Activated naive CD8-positive, alpha-beta T cell treated with anti-CD3 and anti-CD28 coated beads, Interleukin-2, amount 10 ng/mL, durations not matched to agents 7 days and 5 days (primary cell): ENCODE measurements around the gene HMOX2. TPM values are rescaled to one million over a fixed set of nuclear protein-coding genes. Genes with fewer than 3 reads are reported as not detected.

Source experiments
- ATAC-seq: fragments of 150-1000 bp; cut with Tn5 transposase; one replicate; pipeline ENCODE4 v1.10.0; 2021; ENCODE audit warnings: low read depth, moderate library complexity
- POLR2A ChIA-PET: fragments of 350-600 bp; sonication (Branson Sonifier 250); formaldehyde crosslinking; loops from one replicate; lab custom pipeline; 2021; ENCODE audit warnings: antibody characterized with exemption; lab: Charles Lee
- DNase-seq: peaks from one replicate; pipeline ENCODE4 v3.0.0; 2021
- H3K27ac Mint-ChIP-seq: one replicate; pipeline ENCODE4 v1.8.0; 2022; ENCODE audit warnings: mild to moderate bottlenecking, mixed read lengths
- H3K27me3 Mint-ChIP-seq: one replicate; pipeline ENCODE4 v1.8.0; 2022; ENCODE audit warnings: mild to moderate bottlenecking, moderate library complexity, mixed read lengths
- H3K36me3 Mint-ChIP-seq: one replicate; pipeline ENCODE4 v1.8.0; 2021; ENCODE audit warnings: mild to moderate bottlenecking, mixed read lengths
- H3K4me1 Mint-ChIP-seq: one replicate; pipeline ENCODE4 v1.8.0; 2021; ENCODE audit warnings: mixed read lengths
- H3K4me3 Mint-ChIP-seq: one replicate; pipeline ENCODE4 v1.8.0; 2022; ENCODE audit warnings: mild to moderate bottlenecking, moderate library complexity, mixed read lengths
- H3K9me3 Mint-ChIP-seq: one replicate; pipeline ENCODE4 v1.8.0; 2021; ENCODE audit warnings: mixed read lengths
- total RNA-seq, 2 experiments: library from RNA; stranded (reverse); gene quantifications; one replicate each; pipeline ENCODE4 v1.2.3, GENCODE V29; 2021

Gene HMOX2
- total RNA-seq: 10 to 100 TPM; 84.5 to 86.9 TPM

DNA sequence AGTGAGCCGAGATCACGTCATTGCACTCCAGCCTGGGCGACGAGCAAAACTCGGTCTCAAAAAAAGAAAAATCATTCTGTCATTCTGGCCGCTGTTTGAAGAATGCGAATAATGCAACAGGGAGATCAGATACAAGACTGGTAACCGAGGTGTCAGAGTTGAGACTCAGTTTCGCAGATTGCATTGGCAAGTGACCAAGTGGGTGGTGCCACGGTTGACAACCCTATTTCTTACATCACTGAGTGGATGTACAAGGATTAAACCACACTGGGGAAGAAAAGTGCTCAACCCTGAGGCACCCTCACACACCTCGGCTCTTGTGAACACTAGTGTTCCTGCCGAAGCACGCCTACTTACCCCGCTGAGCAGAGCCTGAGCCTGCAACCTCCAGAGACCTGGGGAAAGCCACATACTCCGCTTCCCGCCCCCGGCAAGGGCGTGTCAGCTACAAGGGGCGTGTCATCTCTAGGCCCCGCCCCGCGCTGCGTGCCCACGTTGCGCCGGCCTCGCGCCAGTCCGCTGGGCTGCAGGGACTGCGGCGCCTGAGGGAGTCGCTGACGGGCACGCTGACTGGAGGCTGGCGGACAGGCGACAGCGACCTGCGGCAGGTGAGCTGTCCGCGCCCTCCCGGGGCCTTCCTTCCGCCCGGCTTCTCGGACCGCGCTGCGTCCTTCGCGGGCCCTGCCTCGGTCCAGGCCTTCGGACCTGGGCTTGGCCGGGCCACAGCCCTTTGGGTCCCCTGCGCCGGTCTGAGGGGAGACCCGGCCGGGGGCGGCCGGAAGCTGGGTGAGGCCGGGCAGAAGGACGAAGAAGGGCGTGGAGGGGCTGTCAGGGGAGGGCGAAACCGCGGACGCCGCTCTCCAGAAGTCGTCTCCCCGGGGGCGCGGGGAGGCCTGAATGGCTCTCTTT is at the start of gene HMOX2:
TSS of gene HMOX2 (plus strand) at position 519 of the 909 bp plus-strand sequence. CDS start 29,127 bp downstream, outside the sequence.
- peak within 1 kb of the TSS; percentile 95 for H3K4me3 Mint-ChIP-seq
- peaks cover 31% of the 10 kb centered on the region for H3K4me1 Mint-ChIP-seq
- H3K27me3 Mint-ChIP-seq: no peaks in the 10 kb centered on the region
- DNase-seq (peak; percentile 99), ATAC-seq (peak; percentile 78)
- POLR2A ChIA-PET: interaction anchor here (0.6 to 6.6 kb wide), 21 partner anchors 9 to 759 kb away, joined by 3 to 112 read pairs (median 5); partner anchors contain the start of genes CDIP1, CORO7, DNAAF8 and TFAP4
- peak within 1 kb of the TSS; percentile 89 for H3K27ac Mint-ChIP-seq
- H3K9me3 Mint-ChIP-seq: no peaks in the 10 kb centered on the region
- peaks cover 13% of the 10 kb centered on the region for H3K36me3 Mint-ChIP-seq

GRCh38 chr16:4426722-4427372 is 49.4 kb upstream of the HMOX2 start:
- DNase-seq: no peak
- peaks cover 25% of the 10 kb centered on the region for H3K4me1 Mint-ChIP-seq
- POLR2A ChIA-PET: interaction anchor here (0.6 to 4.6 kb wide), 2 partner anchors 11 to 122 kb away, joined by 7 to 30 read pairs; partner anchors contain the start of gene CORO7
- H3K36me3 Mint-ChIP-seq: peaks cover 13% of the 10 kb centered on the region
- no peaks in the 10 kb centered on the region for H3K9me3 Mint-ChIP-seq
- no peak for ATAC-seq
- no peaks in the 10 kb centered on the region for H3K27me3 Mint-ChIP-seq
- peak overlapping the region; percentile 99 for H3K27ac Mint-ChIP-seq
- H3K4me3 Mint-ChIP-seq: peak overlapping the region; percentile 94

DNA sequence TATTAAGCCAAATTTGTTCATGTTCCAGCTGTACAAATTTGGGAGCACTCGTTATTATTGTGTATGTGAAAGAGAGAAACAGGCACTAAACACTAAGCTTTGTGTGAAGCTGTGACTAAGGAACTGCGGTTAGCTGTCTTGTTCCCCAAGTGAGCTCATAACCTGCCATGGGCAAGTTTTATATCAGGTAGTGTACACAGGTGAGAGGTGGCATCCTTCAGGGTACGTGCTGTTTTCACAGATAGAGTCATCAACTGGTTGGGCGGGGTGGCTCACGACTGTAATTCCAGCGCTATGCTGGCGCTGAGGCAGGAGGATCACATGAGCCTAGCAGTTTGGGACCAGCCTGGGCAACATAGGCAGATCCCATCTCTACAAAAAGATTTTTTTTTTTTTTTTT is 47.7 kb upstream of the HMOX2 start:
- Mint-ChIP-seq H3K9me3 (no peaks in the 10 kb centered on the region), H3K4me1 (peaks cover 28% of the 10 kb centered on the region), H3K36me3 (peaks cover 15% of the 10 kb centered on the region), H3K27me3 (no peaks in the 10 kb centered on the region), H3K4me3 (peak overlapping the region; percentile 35), H3K27ac (no peak overlapping the region)
- DNase-seq (no peak), ATAC-seq (no peak)
- POLR2A ChIA-PET: interaction anchor here (0.7 to 4.6 kb wide), 3 partner anchors 10 to 426 kb away, joined by 4 to 30 read pairs (median 6); partner anchors contain the start of gene CORO7

GRCh38 chr16:4431023-4431422 is 45.2 kb upstream of the HMOX2 start:
- ATAC-seq (no peak), DNase-seq (no peak)
- Mint-ChIP-seq H3K9me3 (no peaks in the 10 kb centered on the region), H3K36me3 (peaks cover 21% of the 10 kb centered on the region), H3K27me3 (no peaks in the 10 kb centered on the region), H3K4me3 (no peak overlapping the region), H3K27ac (no peak overlapping the region), H3K4me1 (peaks cover 28% of the 10 kb centered on the region)
- POLR2A ChIA-PET: no interaction called here

DNA sequence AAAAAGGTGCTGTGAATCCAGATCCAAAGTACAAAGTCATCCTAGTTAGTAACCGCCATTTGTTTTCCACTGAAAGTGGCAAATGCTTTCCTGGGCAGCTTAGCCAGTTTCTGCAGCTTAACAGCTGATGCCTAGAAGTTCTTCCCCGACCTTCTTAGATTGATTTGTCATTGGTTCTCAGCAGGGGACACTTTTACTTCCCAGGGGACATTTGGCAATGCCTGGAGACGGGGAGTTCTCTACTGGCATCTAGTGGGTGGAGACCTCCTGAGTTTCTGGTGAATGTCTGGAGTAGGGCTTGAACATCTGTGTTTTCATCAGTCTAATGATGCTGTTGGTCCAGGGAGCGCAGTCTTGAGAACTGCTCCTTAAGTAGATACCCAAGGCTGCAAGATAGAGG is 43.0 kb upstream of the HMOX2 start:
- no peak for DNase-seq
- Mint-ChIP-seq H3K36me3 (peaks cover 23% of the 10 kb centered on the region), H3K4me1 (peaks cover 15% of the 10 kb centered on the region), H3K27me3 (no peaks in the 10 kb centered on the region), H3K27ac (peak overlapping the region; percentile 49), H3K4me3 (no peak overlapping the region), H3K9me3 (no peaks in the 10 kb centered on the region)
- POLR2A ChIA-PET: no interaction called here
- no peak for ATAC-seq

- Mint-ChIP-seq H3K27me3 (no peaks in the 10 kb centered on the region), H3K9me3 (no peaks in the 10 kb centered on the region), H3K4me1 (peaks cover 14% of the 10 kb centered on the region), H3K36me3 (peaks cover 20% of the 10 kb centered on the region), H3K27ac (no peak overlapping the region), H3K4me3 (no peak overlapping the region)
- POLR2A ChIA-PET: no interaction called here
- ATAC-seq (no peak), DNase-seq (no peak)
Observed at GRCh38 chr16:4433914-4434787, 42.0 kb upstream of the HMOX2 start.

- no peak for ATAC-seq
- H3K4me1 Mint-ChIP-seq: peaks cover 20% of the 10 kb centered on the region
- no peak for DNase-seq
- H3K4me3 Mint-ChIP-seq: no peak overlapping the region
- H3K9me3 Mint-ChIP-seq: no peaks in the 10 kb centered on the region
- POLR2A ChIA-PET: interaction anchor here (0.9 kb wide), 1 partner anchor 70 kb away, joined by 3 read pairs; no protein-coding TSS in a partner anchor
- H3K27me3 Mint-ChIP-seq: no peaks in the 10 kb centered on the region
- peaks cover 20% of the 10 kb centered on the region for H3K36me3 Mint-ChIP-seq
- peak overlapping the region; percentile 19 for H3K27ac Mint-ChIP-seq
Observed at GRCh38 chr16:4435337-4436067, 40.7 kb upstream of the HMOX2 start.

- ATAC-seq (no peak), DNase-seq (no peak)
- no peaks in the 10 kb centered on the region for H3K9me3 Mint-ChIP-seq
- H3K27ac Mint-ChIP-seq: no peak overlapping the region
- H3K4me1 Mint-ChIP-seq: peaks cover 17% of the 10 kb centered on the region
- peaks cover 19% of the 10 kb centered on the region for H3K36me3 Mint-ChIP-seq
- H3K27me3 Mint-ChIP-seq: no peaks in the 10 kb centered on the region
- H3K4me3 Mint-ChIP-seq: no peak overlapping the region
- POLR2A ChIA-PET: no interaction called here
Observed at GRCh38 chr16:4437366-4437765, 38.8 kb upstream of the HMOX2 start.

DNA sequence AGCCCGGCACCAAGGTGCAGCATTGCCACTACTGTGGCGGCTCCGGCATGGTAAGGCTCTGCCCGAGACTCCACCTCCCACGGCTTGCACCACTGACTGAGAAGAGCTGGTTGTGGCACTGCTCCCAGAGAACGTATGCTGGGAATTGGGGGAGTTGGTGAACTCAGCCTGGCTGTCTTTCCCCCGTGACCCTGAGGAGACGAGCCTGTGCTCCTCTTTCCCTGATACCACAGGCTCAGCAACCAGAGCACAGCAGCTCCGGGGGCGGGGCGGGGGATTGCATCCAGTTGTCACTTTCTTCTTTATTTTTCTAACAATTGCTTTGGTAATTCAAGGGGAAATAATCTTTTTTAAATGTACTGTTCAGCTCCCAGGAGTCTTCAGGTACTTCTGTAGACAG is 33.8 kb upstream of the HMOX2 start:
- no peak overlapping the region for H3K27ac Mint-ChIP-seq
- no peak overlapping the region for H3K4me3 Mint-ChIP-seq
- H3K36me3 Mint-ChIP-seq: peaks cover 23% of the 10 kb centered on the region
- no peaks in the 10 kb centered on the region for H3K9me3 Mint-ChIP-seq
- DNase-seq (no peak), ATAC-seq (no peak)
- POLR2A ChIA-PET: no interaction called here
- H3K27me3 Mint-ChIP-seq: no peaks in the 10 kb centered on the region
- peaks cover 9% of the 10 kb centered on the region for H3K4me1 Mint-ChIP-seq

DNA sequence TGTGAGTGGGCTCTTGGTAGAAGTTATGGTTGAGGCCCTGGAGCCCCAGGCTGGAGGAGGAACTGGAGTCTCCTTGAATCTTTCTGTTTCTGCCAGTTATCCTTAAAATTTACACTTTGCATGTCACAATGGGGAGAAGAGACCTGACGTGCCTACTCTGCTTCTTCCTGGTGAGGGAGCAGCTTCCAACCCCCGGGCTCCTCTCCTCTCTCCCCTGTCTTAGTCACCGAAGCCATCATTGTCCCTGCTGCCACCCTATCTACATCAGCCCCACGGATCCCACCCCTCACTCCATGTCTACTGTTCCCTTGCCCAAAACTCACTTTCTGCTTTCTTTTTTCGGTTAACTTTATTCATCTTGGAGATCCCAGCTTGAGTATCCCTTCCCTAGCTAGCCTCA is 32.9 kb upstream of the HMOX2 start:
- Mint-ChIP-seq H3K27ac (no peak overlapping the region), H3K4me3 (no peak overlapping the region), H3K4me1 (peaks cover 9% of the 10 kb centered on the region), H3K36me3 (peaks cover 25% of the 10 kb centered on the region), H3K27me3 (no peaks in the 10 kb centered on the region), H3K9me3 (no peaks in the 10 kb centered on the region)
- POLR2A ChIA-PET: no interaction called here
- DNase-seq: no peak
- no peak for ATAC-seq

DNA sequence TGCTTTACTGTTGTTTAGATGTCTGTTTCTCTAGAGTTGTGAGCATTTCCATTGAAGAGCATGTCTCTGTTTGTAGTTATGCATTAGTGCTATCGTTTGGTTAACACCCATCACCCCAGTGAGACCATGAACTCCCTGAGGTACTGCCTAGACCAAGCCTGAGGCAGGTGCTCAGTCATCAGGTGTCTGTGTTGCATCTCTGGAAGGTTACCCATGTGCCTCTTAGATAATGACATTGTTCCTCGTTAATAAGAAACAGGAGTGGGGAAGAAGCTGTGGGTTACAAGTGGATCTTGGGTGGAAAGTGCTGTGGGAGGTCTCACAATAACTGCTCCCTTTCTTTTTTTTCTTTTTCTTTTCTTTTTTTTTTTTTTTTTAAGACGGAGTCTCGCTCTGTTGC is 32.2 kb upstream of the HMOX2 start:
- no peak overlapping the region for H3K27ac Mint-ChIP-seq
- peaks cover 28% of the 10 kb centered on the region for H3K36me3 Mint-ChIP-seq

DNA sequence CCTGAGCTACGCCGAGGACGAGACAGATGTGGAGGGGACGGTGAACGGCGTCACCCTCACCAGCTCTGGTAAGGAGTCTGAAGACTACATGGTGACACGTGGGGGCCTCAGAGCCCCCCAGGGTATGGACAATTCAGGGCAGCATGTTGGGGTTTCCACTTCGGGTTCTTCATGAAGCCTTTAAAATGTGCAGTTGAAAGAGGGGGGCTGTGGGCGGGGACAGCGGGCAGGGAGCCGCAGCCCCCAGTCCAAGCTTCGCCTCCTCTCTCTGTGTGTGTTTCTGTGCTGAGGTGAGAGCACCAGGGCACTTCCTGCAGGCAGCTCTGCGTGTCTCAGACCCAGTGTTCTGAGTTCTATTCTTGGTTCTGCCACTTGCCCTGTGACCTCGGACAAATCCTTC is 25.8 kb upstream of the HMOX2 start:
- no peaks in the 10 kb centered on the region for H3K4me1 Mint-ChIP-seq
- no peaks in the 10 kb centered on the region for H3K9me3 Mint-ChIP-seq
- H3K27ac Mint-ChIP-seq: no peak overlapping the region
- DNase-seq: no peak
- no peaks in the 10 kb centered on the region for H3K27me3 Mint-ChIP-seq
- no peak for ATAC-seq
- H3K4me3 Mint-ChIP-seq: no peak overlapping the region
- POLR2A ChIA-PET: interaction anchor here (1.2 kb wide), 1 partner anchor 9 kb away, joined by 3 read pairs; no protein-coding TSS in a partner anchor
- H3K36me3 Mint-ChIP-seq: peaks cover 8% of the 10 kb centered on the region

More for the DNA sequence above, 32.2 kb upstream of the HMOX2 start:
- no peaks in the 10 kb centered on the region for H3K27me3 Mint-ChIP-seq
- POLR2A ChIA-PET: no interaction called here
- DNase-seq: no peak
- H3K4me1 Mint-ChIP-seq: peaks cover 6% of the 10 kb centered on the region
- no peaks in the 10 kb centered on the region for H3K9me3 Mint-ChIP-seq
- no peak for ATAC-seq
- no peak overlapping the region for H3K4me3 Mint-ChIP-seq
